GM21825 (cell line): ENCODE measurements around the gene SLC26A3.

Source experiments
- ATAC-seq: cut with Tn5 transposase; IDR thresholded peaks from one replicate; pipeline ENCODE4 v1.9.1; 2021; ENCODE audit warnings: mild to moderate bottlenecking, moderate library complexity; ENCODE audit not compliant: unreplicated experiment

The SLC26A3 gene

DNA sequence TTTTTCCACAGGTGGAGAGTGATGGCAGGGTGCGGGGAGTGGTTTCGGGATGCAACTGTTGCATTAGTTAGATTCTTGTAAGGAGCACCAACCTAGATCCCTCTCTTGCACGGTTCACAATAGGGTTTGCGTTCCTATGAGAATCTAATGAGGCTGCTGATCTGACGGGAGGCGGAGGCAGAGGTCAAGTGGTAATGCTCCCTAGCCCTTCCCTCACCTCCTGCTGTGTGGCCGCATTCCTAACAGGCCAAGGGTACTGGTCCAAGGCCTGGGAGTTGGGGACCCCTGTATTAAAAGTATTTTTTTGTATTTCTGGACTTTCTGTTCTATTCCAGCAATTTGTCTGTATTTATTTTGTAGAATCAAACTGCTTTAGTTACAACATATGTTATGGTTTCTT lies 51.9 kb downstream of the SLC26A3 start:
- no peak for ATAC-seq

DNA sequence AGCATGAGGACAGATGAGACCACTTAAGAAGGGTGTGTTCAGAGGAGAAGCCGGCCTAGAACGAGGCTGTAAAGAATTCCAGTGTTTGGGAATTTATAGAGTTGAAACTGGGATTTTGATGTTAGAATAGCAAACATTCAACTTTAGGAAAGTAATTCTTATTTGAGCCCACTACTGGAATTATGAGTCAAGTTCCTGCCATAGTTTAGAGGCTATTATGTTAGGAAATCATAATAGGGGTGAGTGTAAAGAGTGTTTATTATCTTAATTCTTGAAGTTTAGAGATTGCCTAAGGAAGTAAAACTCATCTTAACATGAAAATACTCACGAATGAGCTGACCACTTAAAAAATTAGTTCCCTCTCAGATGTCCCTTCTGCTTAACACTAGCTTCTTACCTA lies 57.0 kb downstream of the SLC26A3 start:
- no peak for ATAC-seq

GRCh38 chr7:107744345-107744750 lies 58.7 kb downstream of the SLC26A3 start:
- ATAC-seq: peak; percentile 28

- ATAC-seq: peak; percentile 91
Observed at GRCh38 chr7:107743567-107744344, 59.3 kb downstream of the SLC26A3 start, which contains the start of gene CBLL1. TSS of gene CBLL1 (plus strand) at chr7:107744142. CDS start at chr7:107744164, 22 bp downstream.

GRCh38 chr7:107742678-107743566 lies 60.1 kb downstream of the SLC26A3 start:
- ATAC-seq: peak; percentile 36

DNA sequence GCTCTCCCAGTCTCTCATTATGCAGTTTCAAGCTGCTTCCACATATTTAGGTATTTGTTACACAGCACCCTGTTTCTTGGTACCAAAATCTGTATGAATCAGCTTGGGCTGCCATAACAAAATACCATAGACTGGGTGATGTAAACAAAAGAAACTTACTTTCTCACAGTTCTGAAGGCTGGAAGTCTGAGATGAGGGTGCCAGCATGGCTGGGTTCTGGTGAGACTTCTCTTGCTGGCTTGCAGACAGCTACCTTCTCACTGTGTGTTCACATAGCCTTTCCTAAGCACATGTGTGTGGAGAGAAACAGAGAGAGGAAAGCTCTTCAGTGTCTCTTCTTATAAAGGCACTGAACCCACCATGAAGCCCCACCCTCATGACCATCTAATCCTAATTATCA lies 74.7 kb downstream of the SLC26A3 start:
- ATAC-seq: no peak

- ATAC-seq: no peak
Observed at GRCh38 chr7:107726356-107727130, 76.5 kb downstream of the SLC26A3 start.

DNA sequence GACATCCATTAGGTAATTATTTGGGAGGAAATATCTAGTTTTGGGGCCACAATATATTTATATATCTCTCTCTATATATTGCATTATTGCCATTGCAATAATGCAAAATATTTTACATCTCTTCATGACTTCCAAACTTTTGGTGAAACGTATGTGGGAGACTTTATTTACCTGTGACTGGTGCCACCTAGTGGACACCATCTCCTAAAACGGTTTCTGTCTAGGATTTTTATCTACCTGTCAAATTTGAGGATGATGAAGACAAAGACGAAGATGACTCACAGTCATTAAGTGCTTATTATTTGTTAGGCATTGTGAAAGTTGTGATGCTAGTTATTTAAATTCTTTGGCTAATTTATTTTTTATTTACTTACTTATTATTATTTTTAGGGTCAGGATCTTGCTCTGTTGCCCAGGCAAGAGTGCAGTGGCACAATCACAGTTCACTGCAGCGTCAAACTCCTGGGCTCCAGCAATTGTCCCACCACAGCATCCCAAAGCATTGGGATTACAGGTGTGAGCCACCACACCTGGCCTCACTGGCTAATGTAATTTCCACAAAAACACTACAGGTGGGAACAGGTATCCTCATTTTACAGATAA lies 77.8 kb downstream of the SLC26A3 start:
- no peak for ATAC-seq

- no peak for ATAC-seq
Observed at GRCh38 chr7:107723255-107723654, 79.8 kb downstream of the SLC26A3 start.

DNA sequence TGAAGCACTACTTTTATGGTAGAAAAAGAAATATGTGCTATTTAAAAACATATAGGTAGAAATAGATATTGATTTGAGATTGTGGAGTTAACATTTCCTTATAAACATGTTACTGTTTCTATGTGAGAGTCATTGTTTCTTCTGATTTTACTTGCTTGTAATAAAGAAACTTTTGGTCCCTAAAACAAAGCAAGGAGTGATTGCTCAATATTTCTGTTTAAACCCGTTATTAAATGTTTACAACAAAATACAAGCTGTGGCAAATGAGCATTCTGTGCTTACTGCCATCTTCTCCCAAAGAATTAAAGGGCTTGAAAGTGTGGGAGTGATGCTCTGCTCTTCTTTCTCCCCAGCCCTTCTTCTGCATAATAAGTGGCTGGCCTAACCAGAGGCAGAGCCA lies 81.7 kb downstream of the SLC26A3 start:
- ATAC-seq: no peak

- no peak for ATAC-seq
Observed at GRCh38 chr7:107718456-107719193, 84.4 kb downstream of the SLC26A3 start.

DNA sequence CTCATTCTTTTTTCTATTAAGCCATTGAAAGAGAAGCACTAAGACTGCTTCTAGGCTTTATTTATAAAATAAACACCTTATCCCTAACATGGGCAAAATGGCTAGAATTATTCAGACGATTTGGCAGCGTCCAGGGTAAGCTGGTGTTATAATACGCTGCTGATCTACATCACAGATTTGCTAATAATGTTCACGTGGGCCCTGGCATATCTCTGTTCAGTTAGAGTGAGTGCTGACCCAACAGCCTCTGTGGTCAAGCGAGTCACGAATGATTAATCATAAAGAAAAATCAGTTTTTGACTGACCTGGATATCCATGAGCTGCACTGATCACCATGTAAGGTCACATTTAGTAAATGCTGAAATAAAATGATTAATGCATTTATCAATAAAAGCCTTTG lies 87.5 kb downstream of the SLC26A3 start:
- ATAC-seq: no peak
